ENCODE measurements around the gene INSYN2B. TPM values are rescaled to one million over a fixed set of nuclear protein-coding genes. Genes with fewer than 3 reads are reported as not detected.

Gene INSYN2B
- total RNA-seq, 4 donors from 2014 or later = not detected

GRCh38 chr5:169933127-169933526, 47.2 kb downstream of the INSYN2B start:
- no peak overlapping the region for H3K27ac ChIP-seq
- intact Hi-C loops (cut with DNase I) = no loop called here
- no peak overlapping the region for H3K4me3 ChIP-seq (replicated peaks in 1 of 3)
- no peak for DNase-seq
- TF ChIP-seq CTCF (IDR thresholded peaks at IDR 0.05) (no peak), POLR2A (IDR thresholded peaks at IDR 0.05) (no peak)
- no peaks in the 10 kb centered on the region for H3K27me3 ChIP-seq
- H3K4me1 ChIP-seq = no peaks in the 10 kb centered on the region
- no peaks in the 10 kb centered on the region for H3K36me3 ChIP-seq
- 50 to 78% methylated on average over 1 of the region's 1 CpG for WGBS, 2 donors
- H3K9me3 ChIP-seq = no peaks in the 10 kb centered on the region

GRCh38 chr5:169923988-169924387, 56.3 kb downstream of the INSYN2B start:
- no peaks in the 10 kb centered on the region for H3K9me3 ChIP-seq
- WGBS, 2 donors = 79 to 91% methylated on average over 1 of the region's 1 CpG
- no peak for DNase-seq
- H3K4me1 ChIP-seq = no peaks in the 10 kb centered on the region
- intact Hi-C loops (cut with DNase I) = no loop called here
- no peak overlapping the region for H3K4me3 ChIP-seq (replicated peaks in 1 of 3)
- H3K36me3 ChIP-seq = no peaks in the 10 kb centered on the region
- no peaks in the 10 kb centered on the region for H3K27me3 ChIP-seq
- TF ChIP-seq CTCF (IDR thresholded peaks at IDR 0.05) (no peak), POLR2A (IDR thresholded peaks at IDR 0.05) (no peak)
- H3K27ac ChIP-seq = no peak overlapping the region

GRCh38 chr5:169922474-169922873, 57.8 kb downstream of the INSYN2B start:
- no peak overlapping the region for H3K27ac ChIP-seq
- WGBS, 2 donors = 92 to 97% methylated on average over 1 of the region's 1 CpG
- DNase-seq = no peak
- H3K27me3 ChIP-seq = no peaks in the 10 kb centered on the region
- H3K9me3 ChIP-seq = no peaks in the 10 kb centered on the region
- no peaks in the 10 kb centered on the region for H3K36me3 ChIP-seq
- H3K4me3 ChIP-seq (replicated peaks in 1 of 3) = no peak overlapping the region
- H3K4me1 ChIP-seq = no peaks in the 10 kb centered on the region
- intact Hi-C loops (cut with DNase I) = no loop called here
- TF ChIP-seq CTCF (IDR thresholded peaks at IDR 0.05) = no peak
- no peak for TF ChIP-seq POLR2A (IDR thresholded peaks at IDR 0.05)

- Histone ChIP-seq H3K27me3 (no peaks in the 10 kb centered on the region), H3K36me3 (no peaks in the 10 kb centered on the region), H3K27ac (no peak overlapping the region), H3K4me1 (no peaks in the 10 kb centered on the region), H3K9me3 (no peaks in the 10 kb centered on the region), H3K4me3 (replicated peaks in 1 of 3) (no peak overlapping the region)
- TF ChIP-seq POLR2A (IDR thresholded peaks at IDR 0.05) (no peak), CTCF (IDR thresholded peaks at IDR 0.05) (no peak)
- DNase-seq = no peak
- intact Hi-C loops (cut with DNase I) = no loop called here
- WGBS, 2 donors = 58 to 64% methylated on average over 1 of the region's 1 CpG
These were observed 58.3 kb downstream of the INSYN2B start for GRCh38 chr5:169921949-169922348.

GRCh38 chr5:169921384-169921783, 58.9 kb downstream of the INSYN2B start:
- no peak for DNase-seq
- intact Hi-C loops (cut with DNase I) = no loop called here
- TF ChIP-seq POLR2A (IDR thresholded peaks at IDR 0.05) (no peak), CTCF (IDR thresholded peaks at IDR 0.05) (no peak)
- H3K4me3 ChIP-seq (replicated peaks in 1 of 3) = no peak overlapping the region
- 49% methylated on average over 3 of the region's 3 CpGs for WGBS, 2 donors
- no peak overlapping the region for H3K27ac ChIP-seq
- H3K36me3 ChIP-seq = no peaks in the 10 kb centered on the region
- H3K9me3 ChIP-seq = no peaks in the 10 kb centered on the region
- H3K27me3 ChIP-seq = no peaks in the 10 kb centered on the region
- no peaks in the 10 kb centered on the region for H3K4me1 ChIP-seq

Measured in thyroid gland (tissue), 4 donors.